Fibroblast of pulmonary artery (primary cell): Measurements from ENCODE around the gene TCF4.

ENCODE experiments used
- DNase-seq: peaks from one replicate; pipeline ENCODE4 v3.0.0-alpha.2; 2010; ENCODE audit warnings: low read depth
- H3K4me3 ChIP-seq: replicated peaks from 2 replicates; pipeline ENCODE4 v1.5.1; 2011; ENCODE audit warnings: low read depth, mild to moderate bottlenecking, control low read depth, low read length, moderate library complexity
- CTCF ChIP-seq: IDR thresholded peaks from 2 replicates; pipeline ENCODE4 v1.5.1; 2011; ENCODE audit warnings: mild to moderate bottlenecking, control low read depth, low read length, inconsistent platforms; ENCODE audit errors: missing control alignments

TCF4 gene

DNA sequence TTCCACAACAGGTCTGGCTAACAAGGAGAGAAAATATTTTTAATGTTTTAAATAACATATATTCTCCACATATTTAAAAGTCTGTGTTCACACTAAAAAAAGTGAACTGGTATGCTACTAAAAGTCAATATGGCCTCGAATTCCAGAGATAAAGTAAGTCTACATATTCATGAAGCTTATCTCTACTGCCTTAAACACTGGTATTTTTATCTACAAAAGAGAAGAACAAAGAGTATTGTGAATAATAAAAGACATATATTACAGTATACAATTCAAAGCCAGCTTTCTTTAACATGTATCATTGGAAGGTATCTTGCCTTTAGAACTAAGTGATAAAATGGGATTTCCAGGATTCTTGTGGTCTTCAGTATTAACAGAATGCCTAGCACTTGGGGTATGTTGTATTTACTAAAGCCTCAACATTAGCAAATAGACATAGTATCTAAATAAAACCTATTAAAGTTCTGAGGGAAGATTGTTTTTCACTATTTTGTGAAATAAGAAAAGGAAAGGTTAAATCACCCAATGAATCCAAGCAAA, 325.9 kb downstream of the TCF4 start:
- TF ChIP-seq CTCF = no peak
- DNase-seq = no peak
- H3K4me3 ChIP-seq = no peak overlapping the region

DNA sequence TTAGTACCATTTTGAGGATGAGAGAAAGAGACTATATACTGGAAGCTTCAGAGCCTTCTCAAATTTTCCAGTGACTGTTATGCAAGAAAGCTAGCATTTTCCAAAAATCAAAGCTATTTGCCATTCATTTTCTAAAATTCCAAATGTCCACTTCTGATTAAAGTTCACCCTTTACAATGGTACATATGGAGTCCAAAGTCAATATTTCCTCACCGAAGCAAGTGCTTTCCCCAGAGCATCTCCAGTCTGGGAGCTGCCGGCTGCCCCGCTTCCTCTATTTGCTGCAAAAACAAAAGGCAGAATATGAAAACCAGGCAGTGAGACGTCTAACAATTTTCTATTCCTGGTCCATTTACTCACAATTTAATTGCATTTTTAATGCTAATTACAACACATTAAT, 326.7 kb downstream of the TCF4 start:
- H3K4me3 ChIP-seq = no peak overlapping the region
- DNase-seq = no peak
- TF ChIP-seq CTCF = no peak

GRCh38 chr18:55258088-55258487, 329.9 kb downstream of the TCF4 start:
- TF ChIP-seq CTCF = no peak
- no peak overlapping the region for H3K4me3 ChIP-seq
- DNase-seq = no peak

- no peak overlapping the region for H3K4me3 ChIP-seq
- DNase-seq = no peak
- no peak for TF ChIP-seq CTCF
These were observed 331.1 kb downstream of the TCF4 start for GRCh38 chr18:55256929-55257289.

DNA sequence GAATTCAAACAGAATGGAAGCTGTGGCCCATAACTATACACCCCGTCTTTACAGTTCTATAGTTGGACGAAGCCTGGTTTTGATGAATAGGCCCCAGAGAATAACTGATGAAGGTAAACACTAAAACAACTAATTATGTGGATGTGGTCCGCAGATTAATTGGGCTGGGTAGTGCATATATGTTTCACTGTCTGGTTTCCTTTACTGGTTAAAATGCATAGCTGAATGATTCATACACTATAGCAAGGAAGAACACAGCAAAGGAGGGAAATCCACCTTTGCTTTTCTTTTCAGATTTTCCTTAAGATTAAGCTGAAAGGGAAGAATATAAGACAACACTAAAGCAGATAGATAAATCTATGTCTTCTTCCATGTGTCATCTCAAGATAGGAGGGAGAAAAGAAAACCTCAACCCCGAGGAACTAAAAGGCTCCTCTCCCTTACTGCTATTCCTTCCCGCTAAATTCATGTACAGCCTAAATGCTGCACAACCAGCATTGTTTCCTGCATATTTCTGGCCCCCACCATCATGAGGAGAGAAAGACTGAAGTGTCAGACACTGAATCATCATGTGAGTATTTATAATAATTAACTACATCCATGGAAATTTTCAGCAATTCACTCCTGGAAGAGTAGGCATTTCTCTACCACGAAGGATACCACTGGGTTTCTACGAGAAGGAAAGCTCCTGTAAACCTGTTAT, 331.6 kb downstream of the TCF4 start:
- H3K4me3 ChIP-seq = no peak overlapping the region
- no peak for DNase-seq
- no peak for TF ChIP-seq CTCF

DNA sequence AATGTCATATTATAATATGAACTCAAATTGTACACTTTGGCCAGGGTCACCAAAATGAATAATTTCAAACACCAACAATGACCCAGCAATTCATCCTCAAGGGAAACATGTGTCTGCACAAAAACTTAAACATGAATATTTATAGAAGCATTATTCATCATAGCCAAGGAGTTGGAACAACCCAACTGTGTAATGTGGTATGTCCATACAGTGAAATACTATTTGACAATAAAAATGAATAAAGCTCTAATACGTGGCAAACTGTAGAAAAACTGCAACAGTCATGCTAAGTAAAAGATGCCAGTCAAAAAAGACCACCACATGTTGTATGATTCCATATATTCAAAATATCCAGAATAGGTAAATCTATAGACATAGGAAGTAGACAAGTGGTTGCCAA, 334.2 kb downstream of the TCF4 start:
- TF ChIP-seq CTCF = no peak
- DNase-seq = no peak
- no peak overlapping the region for H3K4me3 ChIP-seq

DNA sequence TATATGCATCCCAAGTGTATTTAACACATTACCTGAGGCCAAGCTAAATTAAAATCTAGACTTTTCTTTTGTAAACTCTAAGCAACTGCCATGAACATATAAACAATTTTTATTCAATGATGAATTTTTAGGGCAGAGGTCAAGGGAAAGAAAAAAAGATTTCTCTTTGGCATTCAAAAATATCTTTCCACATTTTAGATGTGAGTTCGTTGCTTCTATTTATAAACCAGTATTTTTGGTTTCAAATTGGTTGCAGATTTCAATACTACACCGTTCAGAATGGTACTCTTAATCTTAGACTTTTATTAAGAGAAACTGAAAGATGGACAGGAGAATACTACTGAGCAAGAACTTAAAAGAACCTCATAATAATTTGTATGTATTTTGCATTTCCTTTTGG, 335.1 kb downstream of the TCF4 start:
- no peak for DNase-seq
- TF ChIP-seq CTCF = no peak
- H3K4me3 ChIP-seq = no peak overlapping the region
